ENCODE results near the gene METTL27. TPM values are rescaled to one million over a fixed set of nuclear protein-coding genes. Genes with fewer than 3 reads are reported as not detected.
"Not testable (repeated sequence)": the region's sequence is repeated elsewhere in the genome, so short reads cannot be mapped to it uniquely, and the experiment has no call there.

The METTL27 gene
- total RNA-seq, 3 donors from 2014 or later, result 1.6 to 10.6 (median 7.0) TPM

DNA sequence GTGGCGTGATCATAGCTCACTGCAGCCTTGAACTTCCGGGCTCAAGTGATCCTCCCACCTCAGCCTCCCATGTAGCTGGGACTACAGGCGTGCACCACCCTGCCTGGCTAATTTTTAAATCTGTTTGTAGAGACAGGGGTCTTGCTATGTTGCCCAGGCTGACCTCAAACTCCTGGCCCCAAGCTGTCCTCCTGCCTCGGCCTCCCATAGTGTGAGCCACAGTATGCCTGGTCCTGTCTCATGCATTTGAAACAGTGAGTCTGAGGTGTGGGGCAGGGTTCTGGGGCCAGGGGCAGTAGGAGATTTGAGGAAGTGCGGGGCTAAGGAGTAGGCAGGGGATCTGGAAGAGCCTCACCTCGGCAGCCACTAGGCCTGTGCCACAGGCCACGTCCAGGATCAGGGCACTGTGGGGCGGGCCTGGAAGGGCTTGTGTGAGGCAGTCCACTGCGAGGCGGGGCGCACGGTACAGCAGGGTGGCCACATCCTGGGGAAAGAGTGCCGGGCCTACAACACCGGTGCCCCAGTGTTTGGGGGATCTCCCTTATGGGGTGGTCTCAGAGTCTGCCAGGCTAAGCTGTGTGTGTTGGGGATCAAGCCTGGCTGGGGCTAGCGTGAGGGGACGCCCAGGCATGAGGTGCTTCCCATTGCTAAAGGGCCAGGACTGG lies 1.5 kb downstream of the METTL27 start:
- no peaks in the 10 kb centered on the region for H3K36me3 ChIP-seq
- DNase-seq (ENCODE audit: low spot score in 2 of 2), result no peak
- peak overlapping the region in 1 of 2 donors; percentile 26 for H3K27ac ChIP-seq
- H3K9me3 ChIP-seq, result no peaks in the 10 kb centered on the region
- H3K27me3 ChIP-seq, result no peaks in the 10 kb centered on the region
- no peaks in the 10 kb centered on the region for H3K4me1 ChIP-seq
- TF ChIP-seq POLR2A (IDR thresholded peaks at IDR 0.05) (no peak), POLR2AphosphoS5 (IDR thresholded peaks at IDR 0.05) (no peak)
- TF ChIP-seq, protein P1, sequence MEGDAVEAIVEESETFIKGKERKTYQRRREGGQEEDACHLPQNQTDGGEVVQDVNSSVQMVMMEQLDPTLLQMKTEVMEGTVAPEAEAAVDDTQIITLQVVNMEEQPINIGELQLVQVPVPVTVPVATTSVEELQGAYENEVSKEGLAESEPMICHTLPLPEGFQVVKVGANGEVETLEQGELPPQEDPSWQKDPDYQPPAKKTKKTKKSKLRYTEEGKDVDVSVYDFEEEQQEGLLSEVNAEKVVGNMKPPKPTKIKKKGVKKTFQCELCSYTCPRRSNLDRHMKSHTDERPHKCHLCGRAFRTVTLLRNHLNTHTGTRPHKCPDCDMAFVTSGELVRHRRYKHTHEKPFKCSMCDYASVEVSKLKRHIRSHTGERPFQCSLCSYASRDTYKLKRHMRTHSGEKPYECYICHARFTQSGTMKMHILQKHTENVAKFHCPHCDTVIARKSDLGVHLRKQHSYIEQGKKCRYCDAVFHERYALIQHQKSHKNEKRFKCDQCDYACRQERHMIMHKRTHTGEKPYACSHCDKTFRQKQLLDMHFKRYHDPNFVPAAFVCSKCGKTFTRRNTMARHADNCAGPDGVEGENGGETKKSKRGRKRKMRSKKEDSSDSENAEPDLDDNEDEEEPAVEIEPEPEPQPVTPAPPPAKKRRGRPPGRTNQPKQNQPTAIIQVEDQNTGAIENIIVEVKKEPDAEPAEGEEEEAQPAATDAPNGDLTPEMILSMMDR (IDR thresholded peaks at IDR 0.05), result no peak
- no peak overlapping the region for H3K4me3 ChIP-seq
- intact Hi-C loops (cut with DNase I; ENCODE audit: low total_unique reads), result loop anchor here (10.0 kb wide), 1 partner anchor 236 kb away; no protein-coding TSS in a partner anchor

DNA sequence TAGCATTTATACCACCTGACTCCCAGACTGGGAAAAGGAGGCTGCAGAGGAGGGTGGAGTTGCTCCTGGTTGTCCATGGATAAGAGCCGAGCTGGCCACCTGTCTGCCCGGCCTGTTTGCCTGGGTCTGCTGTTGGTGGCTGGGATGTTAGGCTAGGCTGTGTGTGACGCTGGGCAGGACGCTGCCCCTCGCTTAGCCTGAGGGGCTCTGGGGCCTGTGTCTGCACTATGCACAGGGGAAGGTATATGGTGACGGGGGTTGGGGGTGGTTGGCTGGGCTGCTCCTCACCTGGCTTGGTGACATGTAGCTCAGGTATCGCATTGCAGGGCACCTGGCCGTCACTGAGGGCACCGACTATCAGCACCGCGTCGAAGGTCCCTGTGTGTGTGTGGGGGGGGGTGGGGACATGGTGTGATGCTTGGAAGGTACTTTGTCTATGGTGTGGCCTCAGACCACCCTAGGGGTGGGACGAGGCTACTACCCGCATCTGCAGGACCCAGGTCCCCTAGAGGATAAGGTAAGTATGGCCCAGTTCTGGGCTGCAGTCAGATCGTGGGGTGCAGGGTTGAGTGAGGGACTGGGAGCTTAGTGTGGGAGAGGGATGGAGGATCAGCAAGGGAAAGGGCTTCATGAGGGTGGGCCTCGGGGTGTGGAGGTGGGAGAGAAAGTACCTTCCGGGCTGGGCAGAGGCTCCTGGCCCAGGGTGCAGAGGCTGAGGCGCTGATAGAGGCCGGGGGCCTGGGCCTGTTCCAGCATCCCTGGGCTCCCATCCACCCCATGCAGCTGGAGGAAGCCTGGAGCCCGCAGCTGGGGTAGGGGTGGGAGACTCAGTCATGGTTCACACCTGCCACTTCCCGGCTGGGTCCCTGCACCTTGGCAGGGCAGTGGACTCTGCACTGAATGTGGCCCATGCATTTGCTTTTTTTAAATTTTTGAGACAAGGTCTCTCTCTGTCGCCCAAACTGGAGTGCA lies 2.3 kb downstream of the METTL27 start:
- H3K4me1 ChIP-seq, result no peaks in the 10 kb centered on the region
- intact Hi-C loops (cut with DNase I; ENCODE audit: low total_unique reads), result loop anchor here (10.0 kb wide), 1 partner anchor 235 kb away; no protein-coding TSS in a partner anchor
- H3K36me3 ChIP-seq, result no peaks in the 10 kb centered on the region

DNA sequence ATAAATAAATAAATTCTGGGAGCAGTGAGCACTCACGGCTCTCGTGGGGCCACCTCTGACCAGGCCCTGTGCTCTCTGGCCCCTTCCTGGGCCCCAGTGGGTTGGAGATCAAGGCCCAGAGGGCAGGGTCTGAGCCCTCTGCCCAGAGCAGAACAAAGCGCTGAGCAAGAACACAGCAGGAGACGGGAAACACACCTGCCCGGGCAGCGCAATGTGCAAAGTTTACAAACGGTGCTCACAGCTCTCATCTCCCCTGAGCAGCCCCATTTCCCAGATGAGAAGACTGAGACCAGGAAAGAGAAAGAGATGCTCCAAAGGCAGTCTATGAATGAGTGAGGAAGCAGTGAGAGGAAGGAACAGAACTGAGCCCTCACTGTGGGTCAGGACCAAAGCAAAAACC lies 3.0 kb downstream of the METTL27 start:
- no peaks in the 10 kb centered on the region for H3K9me3 ChIP-seq
- no peaks in the 10 kb centered on the region for H3K4me1 ChIP-seq
- H3K4me3 ChIP-seq, result no peak overlapping the region
- H3K36me3 ChIP-seq, result no peaks in the 10 kb centered on the region
- H3K27ac ChIP-seq, result peak overlapping the region in 1 of 2 donors; percentile 30
- no peaks in the 10 kb centered on the region for H3K27me3 ChIP-seq
- no peak for DNase-seq (ENCODE audit: low spot score in 2 of 2)
- intact Hi-C loops (cut with DNase I; ENCODE audit: low total_unique reads), result no loop called here
- TF ChIP-seq POLR2AphosphoS5 (IDR thresholded peaks at IDR 0.05) (no peak), POLR2A (IDR thresholded peaks at IDR 0.05) (no peak)
- TF ChIP-seq, protein P1 (IDR thresholded peaks at IDR 0.05), result no peak

More for the DNA sequence above, 2.3 kb downstream of the METTL27 start:
- Histone ChIP-seq H3K27me3 (no peaks in the 10 kb centered on the region), H3K4me3 (no peak overlapping the region), H3K27ac (peak overlapping the region in 1 of 2 donors; percentile 33), H3K9me3 (no peaks in the 10 kb centered on the region)
- TF ChIP-seq POLR2AphosphoS5 (IDR thresholded peaks at IDR 0.05) (no peak), POLR2A (IDR thresholded peaks at IDR 0.05) (no peak)
- TF ChIP-seq, protein P1 (IDR thresholded peaks at IDR 0.05), result no peak
- no peak for DNase-seq (ENCODE audit: low spot score in 2 of 2)

DNA sequence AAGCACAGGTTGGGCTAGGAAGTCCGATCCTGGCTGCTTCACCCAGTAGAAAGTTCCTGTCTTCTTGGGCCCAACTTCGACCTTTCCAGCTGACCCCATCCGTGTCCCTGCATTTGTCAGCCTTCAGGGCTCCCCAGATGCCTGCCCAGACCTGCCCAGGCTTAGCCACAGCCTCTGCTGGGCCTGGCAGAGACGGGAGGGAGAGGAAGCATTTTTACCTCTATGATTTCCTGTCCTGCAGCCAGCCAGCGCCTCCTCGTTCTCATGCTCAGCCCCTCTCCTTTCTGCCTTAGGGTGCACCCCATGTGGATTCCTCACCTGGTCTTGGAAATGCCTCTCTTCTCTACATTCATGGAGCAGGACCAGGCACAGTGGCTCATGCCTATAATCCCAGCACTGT lies 3.7 kb downstream of the METTL27 start:
- Histone ChIP-seq H3K4me1 (no peaks in the 10 kb centered on the region), H3K27me3 (no peaks in the 10 kb centered on the region), H3K9me3 (no peaks in the 10 kb centered on the region), H3K36me3 (no peaks in the 10 kb centered on the region), H3K27ac (peak overlapping the region; percentile 30 to 66), H3K4me3 (no peak overlapping the region)
- intact Hi-C loops (cut with DNase I; ENCODE audit: low total_unique reads), result no loop called here
- no peak for DNase-seq (ENCODE audit: low spot score in 2 of 2)
- TF ChIP-seq POLR2AphosphoS5 (IDR thresholded peaks at IDR 0.05) (no peak), POLR2A (IDR thresholded peaks at IDR 0.05) (no peak)
- TF ChIP-seq, protein P1 (IDR thresholded peaks at IDR 0.05), result no peak

DNA sequence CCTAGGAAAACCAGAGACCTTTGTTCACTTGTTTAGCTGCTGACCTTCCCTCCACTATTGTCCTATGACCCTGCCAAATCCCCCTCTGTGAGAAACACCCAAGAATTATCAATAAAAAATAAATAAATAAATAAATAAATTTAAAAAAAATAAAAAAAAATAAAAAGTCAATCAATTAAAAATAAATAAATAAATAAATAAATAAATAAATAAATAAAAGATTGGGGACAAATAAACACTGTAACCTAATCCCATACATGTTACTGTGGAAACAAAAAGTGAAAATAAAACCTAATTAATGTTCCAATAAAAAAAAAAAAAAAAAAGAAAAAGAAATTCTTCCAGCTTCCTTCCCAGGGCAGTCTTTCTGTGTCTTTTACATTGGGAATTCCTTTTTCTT lies 5.1 kb downstream of the METTL27 start:
- H3K36me3 ChIP-seq; H3K9me3 ChIP-seq; H3K4me3 ChIP-seq; H3K27me3 ChIP-seq; DNase-seq (ENCODE audit: low spot score in 2 of 2); intact Hi-C loops (cut with DNase I; ENCODE audit: low total_unique reads); H3K4me1 ChIP-seq: not testable (repeated sequence)
- peak overlapping the region in 1 of 2 donors; percentile 30 for H3K27ac ChIP-seq
